Measurements from ENCODE around the gene CHURC1. TPM values are rescaled to one million over a fixed set of nuclear protein-coding genes. Genes with fewer than 3 reads are reported as not detected.

CHURC1 gene
- total and polyA plus RNA-seq, 2 of the 4 experiments (the other 2 are of a cell fraction): 38.0 to 69.5 TPM

- no peak overlapping the region for H2AFZ ChIP-seq (replicated peaks; ENCODE audit: low read length, poor library complexity)
- peak; percentile 47; the same call in 1 of the 2 replicates for TF ChIP-seq CEBPB (IDR thresholded peaks at IDR 0.05; ENCODE audit: low read depth, low read length)
- TF ChIP-seq SMC3 (IDR thresholded peaks at IDR 0.05; ENCODE audit: low read depth, low read length): no peak
- no peak for TF ChIP-seq CTCF (conservative IDR thresholded peaks at IDR 0.05; ENCODE audit: low read depth, low read length)
- TF ChIP-seq BHLHE40 (IDR thresholded peaks at IDR 0.05; ENCODE audit: low read depth, low read length): no peak
- no peak for TF ChIP-seq MAZ (IDR thresholded peaks at IDR 0.05; ENCODE audit: borderline replicate concordance, low read depth, low read length)
- no peak for TF ChIP-seq RCOR1 (IDR thresholded peaks at IDR 0.05; ENCODE audit: insufficient replicate concordance, low read length)
- no peak overlapping the region for H3K9ac ChIP-seq (ENCODE audit: low read depth, low read length)
- H3K56ac ChIP-seq (ENCODE audit: extremely low read depth, insufficient read depth, low read length): no peak overlapping the region
- POLR2A ChIA-PET (ENCODE audit: unreplicated experiment): no interaction called here
- no peak overlapping the region for H3K14ac ChIP-seq (replicated peaks; ENCODE audit: low read depth, low read length)
- H2AK5ac ChIP-seq (ENCODE audit: low read depth, low read length): no peak overlapping the region
- H3K27me3 ChIP-seq (ENCODE audit: control insufficient read depth, insufficient read depth, low read length): no peaks in the 10 kb centered on the region
- 80% methylated on average over 1 of the region's 5 CpGs; no CpG with 5 or more reads in 1 of the 2 experiments for WGBS, 2 experiments (ENCODE audit: extremely low coverage in 2 of 2, insufficient read length in 1 of 2)
- H4K8ac ChIP-seq (ENCODE audit: low read depth in 2 of 2, low read length in 2 of 2): no peak overlapping the region
- H4K91ac ChIP-seq (ENCODE audit: insufficient read depth, low read depth, low read length): no peak overlapping the region
- no TSS peak for BruUV-seq (replicated peaks)
- H4K20me1 ChIP-seq (ENCODE audit: insufficient read depth, low read length): peaks cover 18% of the 10 kb centered on the region
- dilution Hi-C loops (cut with HindIII; ENCODE audit: low sequenced_read_pairs, unreplicated experiment) (no loop called here), in situ Hi-C loops (cut with MboI; ENCODE audit: low sequenced_read_pairs) (loop anchor here (25.0 kb wide), 1 partner anchor 382 kb away; the partner anchor contains the start of genes HSPA2 and PPP1R36), intact Hi-C loops (cut with micrococcal nuclease) (no loop called here)
- ATAC-seq (ENCODE audit: low read depth) (no peak), DNase-seq (no peak)
- H3K23ac ChIP-seq (ENCODE audit: low read depth, low read length): no peak overlapping the region
- no peak overlapping the region for H2BK15ac ChIP-seq (ENCODE audit: low read depth, low read length)
- peaks cover 6% of the 10 kb centered on the region for H3K4me1 ChIP-seq (ENCODE audit: control insufficient read depth, insufficient read depth, low read length)
- H3K27ac ChIP-seq (ENCODE audit: insufficient read depth, low read length): no peak overlapping the region
- no peak overlapping the region for H3K4me3 ChIP-seq (ENCODE audit: insufficient read depth, low read depth, low read length)
- no peak overlapping the region for H4K5ac ChIP-seq (ENCODE audit: low read depth, low read length)
- no peak overlapping the region for H2AK9ac ChIP-seq (replicated peaks; ENCODE audit: low read depth, low read length, poor library complexity)
- no peak overlapping the region for H3K4me2 ChIP-seq (ENCODE audit: low read depth, low read length)
- peaks cover 12% of the 10 kb centered on the region for H3K9me1 ChIP-seq (ENCODE audit: insufficient read depth, low read length)
- no peaks in the 10 kb centered on the region for H3K9me3 ChIP-seq (ENCODE audit: control insufficient read depth, insufficient read depth, low read length)
- H3K4ac ChIP-seq (ENCODE audit: low read depth, low read length): no peak overlapping the region
- no peak overlapping the region for H2BK20ac ChIP-seq (ENCODE audit: low read depth, low read length)
- CTCF ChIA-PET: interaction anchor here (0.6 kb wide), 1 partner anchor 410 kb away, joined by 4 read pairs; no protein-coding TSS in a partner anchor
- no peak overlapping the region for H2BK5ac ChIP-seq (ENCODE audit: low read depth, low read length, poor library complexity, severe bottlenecking)
- no peak overlapping the region for H3K18ac ChIP-seq (ENCODE audit: low read depth, low read length)
- H3K79me1 ChIP-seq (ENCODE audit: low read depth in 1 of 2, low read length in 2 of 2): peaks cover 31 to 61% of the 10 kb centered on the region in 2 experiments
- H3K36me3 ChIP-seq (ENCODE audit: control insufficient read depth, insufficient read depth, low read length): peaks cover 3% of the 10 kb centered on the region; the same call in 1 of the 2 replicates
- no peak overlapping the region for H2BK120ac ChIP-seq (ENCODE audit: low read depth, low read length)
Measured at GRCh38 chr14:64919618-64920017, 5.4 kb downstream of the CHURC1 start.
